HG02981 (cell line): ENCODE data around the gene LPCAT3.

Source experiments
- ATAC-seq: cut with Tn5 transposase; IDR thresholded peaks from one replicate; pipeline ENCODE4 v1.9.1; 2021; ENCODE audit warnings: mild to moderate bottlenecking, moderate library complexity; ENCODE audit not compliant: unreplicated experiment

LPCAT3 gene

GRCh38 chr12:6941267-6941666 is 77.0 kb downstream of the LPCAT3 start:
- ATAC-seq = no peak

- ATAC-seq = no peak
These were observed 79.1 kb downstream of the LPCAT3 start for GRCh38 chr12:6939191-6939540.

GRCh38 chr12:6938353-6939190 is 79.7 kb downstream of the LPCAT3 start:
- no peak for ATAC-seq

GRCh38 chr12:6937481-6938352 is 80.6 kb downstream of the LPCAT3 start:
- ATAC-seq = peak; percentile 84

- ATAC-seq = no peak
These were observed 81.4 kb downstream of the LPCAT3 start for GRCh38 chr12:6936636-6937480.

GRCh38 chr12:6936194-6936635 is 82.1 kb downstream of the LPCAT3 start:
- ATAC-seq = no peak

- no peak for ATAC-seq
These were observed 82.7 kb downstream of the LPCAT3 start for GRCh38 chr12:6935371-6936193.

- no peak for ATAC-seq
These were observed 84.2 kb downstream of the LPCAT3 start for GRCh38 chr12:6934110-6934509.

GRCh38 chr12:6932766-6933165 is 85.5 kb downstream of the LPCAT3 start:
- ATAC-seq = no peak

- ATAC-seq = no peak
These were observed 88.5 kb downstream of the LPCAT3 start for GRCh38 chr12:6929466-6930452.

- no peak for ATAC-seq
These were observed 89.4 kb downstream of the LPCAT3 start for GRCh38 chr12:6928703-6929407.

- no peak for ATAC-seq
These were observed 90.1 kb downstream of the LPCAT3 start for GRCh38 chr12:6928022-6928702.

- ATAC-seq = no peak
These were observed 90.8 kb downstream of the LPCAT3 start, which contains the start of gene ATN1 for GRCh38 chr12:6927379-6928021. Gene ATN1, plus strand, starts transcription at chr12:6927959. Its CDS starts 6,043 bp downstream, at chr12:6934002.
